Activated naive CD4-positive, alpha-beta T cell treated with anti-CD3 and anti-CD28 coated beads, Interleukin-2, amount 50 U/mL, for 72 hours (primary cell): ENCODE data around the gene INPP4A. TPM values are rescaled to one million over a fixed set of nuclear protein-coding genes. Genes with fewer than 3 reads are reported as not detected.

Experiments
- ATAC-seq, 2 donors: fragments of 150-1000 bp; cut with Tn5 transposase; 2 replicates each; pipeline ENCODE4 v1.10.0; 2021; ENCODE audit warnings: mild to moderate bottlenecking in 2 of 2, moderate library complexity in 2 of 2
- DNase-seq, 2 donors: peaks; one replicate each; pipeline ENCODE4 v3.0.0; 2021 to 2022; ENCODE audit warnings: low spot score in 2 of 2
- H3K27ac Mint-ChIP-seq, 2 donors: one replicate each; pipeline ENCODE4 v1.8.0; 2022; ENCODE audit warnings: mild to moderate bottlenecking in 2 of 2, mixed read lengths in 2 of 2
- H3K36me3 Mint-ChIP-seq, 2 donors: one replicate each; pipeline ENCODE4 v1.8.0; 2022; ENCODE audit warnings: mixed read lengths in 2 of 2
- H3K9me3 Mint-ChIP-seq, 2 donors: one replicate each; pipeline ENCODE4 v1.8.0; 2022; ENCODE audit warnings: mixed read lengths in 2 of 2
- total RNA-seq, 2 donors: library from RNA; stranded (reverse); gene quantifications; one replicate each; pipeline ENCODE4 v1.2.3, GENCODE V29; 2022

Gene INPP4A
- total RNA-seq, 2 donors from 2014 or later: 46.6 to 48.1 TPM

GRCh38 chr2:98464772-98465310 is 20.2 kb downstream of the INPP4A start:
- no peaks in the 10 kb centered on the region for H3K9me3 Mint-ChIP-seq
- ATAC-seq (peak; percentile 25 to 47), DNase-seq (peak in 1 of 2 donors; percentile 59)
- peak overlapping the region; percentile 89 to 92 for H3K27ac Mint-ChIP-seq
- H3K36me3 Mint-ChIP-seq: peaks cover 0 to 8% of the 10 kb centered on the region in 2 donors

- DNase-seq (peak in 1 of 2 donors; percentile 63), ATAC-seq (peak in 1 of 2 donors; percentile 23)
- Mint-ChIP-seq H3K27ac (peak overlapping the region; percentile 92 to 93), H3K36me3 (peaks cover 0 to 8% of the 10 kb centered on the region in 2 donors), H3K9me3 (no peaks in the 10 kb centered on the region)
Measured at GRCh38 chr2:98465456-98466226, 21.0 kb downstream of the INPP4A start.

GRCh38 chr2:98467082-98467536 is 22.5 kb downstream of the INPP4A start:
- ATAC-seq (no peak), DNase-seq (peak in 1 of 2 donors; percentile 53)
- Mint-ChIP-seq H3K27ac (peak overlapping the region; percentile 74 to 92), H3K9me3 (no peaks in the 10 kb centered on the region), H3K36me3 (peaks cover 0 to 8% of the 10 kb centered on the region in 2 donors)

GRCh38 chr2:98467652-98468051 is 23.0 kb downstream of the INPP4A start:
- Mint-ChIP-seq H3K36me3 (peaks cover 0 to 8% of the 10 kb centered on the region in 2 donors), H3K27ac (peak overlapping the region in 1 of 2 donors; percentile 92), H3K9me3 (no peaks in the 10 kb centered on the region)
- DNase-seq (no peak), ATAC-seq (no peak)

GRCh38 chr2:98468621-98469236 is 24.1 kb downstream of the INPP4A start:
- ATAC-seq (peak; percentile 54 to 75), DNase-seq (peak; percentile 56 to 68)
- Mint-ChIP-seq H3K9me3 (no peaks in the 10 kb centered on the region), H3K27ac (peak overlapping the region; percentile 44 to 51), H3K36me3 (peaks cover 0 to 8% of the 10 kb centered on the region in 2 donors)

GRCh38 chr2:98469862-98470544 is 25.3 kb downstream of the INPP4A start:
- H3K27ac Mint-ChIP-seq: peak overlapping the region in 1 of 2 donors; percentile 40
- ATAC-seq (peak in 1 of 2 donors; percentile 11), DNase-seq (peak in 1 of 2 donors; percentile 53)
- H3K9me3 Mint-ChIP-seq: no peaks in the 10 kb centered on the region
- H3K36me3 Mint-ChIP-seq: peaks cover 0 to 8% of the 10 kb centered on the region in 2 donors

- Mint-ChIP-seq H3K27ac (peak overlapping the region; percentile 51 to 91), H3K36me3 (peaks cover 0 to 8% of the 10 kb centered on the region in 2 donors), H3K9me3 (no peaks in the 10 kb centered on the region)
- no peak for DNase-seq
- ATAC-seq: peak; percentile 12 to 33
Measured at GRCh38 chr2:98470851-98471255, 26.2 kb downstream of the INPP4A start.

- H3K36me3 Mint-ChIP-seq: peaks cover 0 to 4% of the 10 kb centered on the region in 2 donors
- no peaks in the 10 kb centered on the region for H3K9me3 Mint-ChIP-seq
- H3K27ac Mint-ChIP-seq: peak overlapping the region; percentile 51 to 91
- DNase-seq (peak in 1 of 2 donors; percentile 25), ATAC-seq (no peak)
Measured at GRCh38 chr2:98471402-98472131, 26.9 kb downstream of the INPP4A start.

GRCh38 chr2:98472132-98472650 is 27.5 kb downstream of the INPP4A start:
- no peak for ATAC-seq
- peak in 1 of 2 donors; percentile 45 for DNase-seq
- Mint-ChIP-seq H3K36me3 (no peaks in the 10 kb centered on the region), H3K9me3 (no peaks in the 10 kb centered on the region), H3K27ac (peak overlapping the region in 1 of 2 donors; percentile 49)

GRCh38 chr2:98472961-98473746 is 28.5 kb downstream of the INPP4A start:
- no peaks in the 10 kb centered on the region for H3K36me3 Mint-ChIP-seq
- no peaks in the 10 kb centered on the region for H3K9me3 Mint-ChIP-seq
- DNase-seq (peak in 1 of 2 donors; percentile 53), ATAC-seq (peak in 1 of 2 donors; percentile 3)
- H3K27ac Mint-ChIP-seq: peak overlapping the region; percentile 58

- Mint-ChIP-seq H3K36me3 (no peaks in the 10 kb centered on the region), H3K27ac (peak overlapping the region; percentile 58 to 75), H3K9me3 (no peaks in the 10 kb centered on the region)
- peak in 1 of 2 donors; percentile 48 for DNase-seq
- ATAC-seq: peak; percentile 24 to 28
Measured at GRCh38 chr2:98473995-98474780, 29.5 kb downstream of the INPP4A start.

- no peaks in the 10 kb centered on the region for H3K36me3 Mint-ChIP-seq
- DNase-seq (no peak), ATAC-seq (no peak)
- no peaks in the 10 kb centered on the region for H3K9me3 Mint-ChIP-seq
- H3K27ac Mint-ChIP-seq: peak overlapping the region; percentile 0 to 5
Measured at GRCh38 chr2:98474979-98475632, 30.4 kb downstream of the INPP4A start.

GRCh38 chr2:98476192-98476868 is 31.7 kb downstream of the INPP4A start:
- H3K27ac Mint-ChIP-seq: peak overlapping the region; percentile 47 to 77
- H3K9me3 Mint-ChIP-seq: no peaks in the 10 kb centered on the region
- H3K36me3 Mint-ChIP-seq: no peaks in the 10 kb centered on the region
- ATAC-seq: peak in 1 of 2 donors; percentile 33
- DNase-seq: no peak
